Measurements from ENCODE around the gene SDK1.

SDK1 gene

DNA sequence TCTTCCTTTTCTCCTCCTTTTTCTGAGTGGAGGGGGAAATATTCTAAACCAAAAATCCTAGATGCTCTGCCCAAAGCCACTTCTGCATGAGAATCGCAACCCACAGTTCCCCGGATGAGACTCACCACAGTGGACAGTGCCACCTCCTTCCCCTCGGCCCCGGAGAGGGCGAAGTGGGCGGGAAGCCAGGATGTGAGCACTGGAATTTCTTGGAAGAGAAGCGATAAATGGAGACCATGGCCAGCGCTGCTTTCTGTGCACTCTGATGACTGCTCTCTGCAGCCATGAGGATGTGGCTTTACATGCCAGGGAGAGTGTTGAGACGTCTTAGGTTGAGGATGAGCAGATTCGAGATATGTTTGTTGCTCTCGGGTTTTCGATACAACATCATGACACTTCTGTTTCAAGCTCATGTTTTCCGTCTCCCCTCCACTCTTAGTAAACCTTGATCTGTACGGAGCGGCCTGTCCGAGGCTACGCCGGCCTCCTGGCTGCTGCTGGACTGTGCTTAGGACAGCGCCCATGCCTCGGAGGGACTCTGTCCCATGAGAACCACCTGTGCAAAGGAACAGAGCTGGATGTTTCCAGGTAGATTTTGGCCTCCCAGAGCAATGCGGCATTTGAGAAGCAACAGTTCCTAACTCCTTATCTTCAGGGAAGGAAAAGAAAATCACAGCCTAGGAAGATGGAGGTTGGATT, 966.4 kb downstream of the SDK1 start:
- DNase-seq = no peak

DNA sequence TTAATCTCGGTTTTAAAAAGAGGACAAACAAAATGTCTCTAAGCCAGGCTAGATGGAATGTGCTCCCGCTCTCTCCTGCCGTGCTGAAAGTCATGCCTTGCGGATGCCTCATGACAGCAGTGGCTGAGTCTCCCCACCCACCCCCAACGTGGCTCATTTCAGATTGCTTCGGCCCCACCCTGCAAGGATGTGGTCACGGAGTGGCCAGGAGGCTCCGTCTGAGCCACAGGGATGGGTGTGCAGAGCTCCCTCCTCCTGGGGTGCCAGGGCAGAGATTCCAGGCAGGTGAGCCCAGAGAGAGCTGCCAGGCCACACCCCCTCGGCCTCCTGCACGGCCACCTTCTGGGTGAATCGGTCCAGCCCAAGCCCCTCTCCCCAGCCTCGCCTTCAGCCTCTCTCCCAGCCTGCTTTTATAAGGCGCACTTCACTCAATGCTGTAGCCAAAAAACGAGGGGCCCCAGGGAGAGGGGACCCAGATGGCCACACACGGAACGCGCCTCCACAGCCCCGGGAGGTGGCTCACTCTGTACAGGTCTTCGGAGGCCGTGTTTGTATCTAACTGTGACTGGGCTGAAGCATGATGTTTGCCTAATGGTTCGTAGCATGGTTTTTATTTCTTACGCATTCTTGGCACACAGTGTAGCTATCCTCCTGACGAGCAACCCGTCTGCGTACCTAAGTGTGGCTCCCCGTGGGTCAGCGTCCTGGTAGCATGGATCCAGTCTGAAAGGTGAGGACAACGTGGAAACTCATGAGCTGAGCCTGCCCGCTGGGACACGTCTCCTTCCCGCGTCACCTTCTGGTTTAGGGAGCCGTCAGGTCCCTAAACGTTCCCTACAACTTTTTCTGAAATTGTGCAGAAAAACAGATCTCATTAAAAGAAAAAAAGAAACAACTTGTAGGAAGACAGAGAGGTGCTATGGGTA, 967.3 kb downstream of the SDK1 start:
- no peak for DNase-seq

DNA sequence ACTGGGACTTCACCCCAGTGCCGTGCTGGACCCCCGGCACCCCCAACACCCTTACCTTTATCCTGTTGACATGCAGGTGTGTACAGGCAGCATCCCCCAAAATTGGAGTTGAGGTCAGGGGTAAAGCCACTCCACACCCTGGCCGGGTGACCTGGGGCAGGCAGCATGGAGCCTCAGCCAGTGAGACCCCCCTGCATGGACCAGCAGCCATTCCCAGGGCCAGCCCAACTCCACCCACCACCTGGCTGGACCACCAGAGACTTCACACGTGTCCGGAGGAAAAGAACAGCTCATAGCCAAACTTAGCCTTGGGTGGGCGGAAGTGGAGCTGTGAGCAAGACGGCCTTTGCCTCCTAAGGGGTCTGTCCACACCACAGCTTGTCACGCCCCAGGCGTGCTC, 968.0 kb downstream of the SDK1 start:
- no peak for DNase-seq

DNA sequence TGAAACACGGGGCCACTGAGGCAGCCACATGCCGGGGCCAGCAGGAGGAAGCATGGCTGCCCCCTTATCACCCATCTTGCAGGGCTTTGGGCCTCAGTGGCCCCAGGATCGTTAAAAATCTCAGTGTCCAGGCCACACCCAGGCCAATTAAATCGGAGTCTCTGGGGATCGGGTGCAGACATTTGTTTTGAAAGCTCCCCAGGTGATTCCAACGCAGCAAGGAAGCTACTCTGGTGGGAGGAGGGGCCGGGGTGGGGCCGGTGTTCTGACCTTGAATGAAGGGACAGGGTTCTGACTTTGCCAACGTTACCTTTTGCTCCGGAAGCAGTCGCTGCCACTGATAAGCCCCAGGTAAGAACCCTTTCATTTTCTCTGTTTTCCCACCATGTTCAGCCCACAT, 968.7 kb downstream of the SDK1 start:
- DNase-seq = no peak

DNA sequence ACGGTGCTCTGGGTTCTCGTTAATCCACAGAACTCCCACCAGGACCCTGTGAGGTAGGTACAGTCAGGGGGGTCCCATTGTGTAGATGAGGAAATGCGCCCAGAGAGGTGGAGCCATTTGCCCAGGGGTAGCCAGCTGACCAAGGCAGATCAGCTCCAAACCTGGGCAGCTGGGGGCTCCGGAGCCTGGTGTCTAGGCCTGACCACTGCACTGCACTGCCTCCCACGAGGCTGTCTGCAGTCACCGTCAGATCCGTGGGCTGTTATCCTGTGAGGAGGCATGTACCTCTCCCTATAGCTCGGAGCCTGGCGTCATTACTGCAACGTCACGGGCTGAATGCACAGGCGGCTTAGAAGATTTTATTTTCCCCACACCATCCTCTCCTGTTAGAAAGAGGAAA, 969.2 kb downstream of the SDK1 start:
- no peak for DNase-seq

DNA sequence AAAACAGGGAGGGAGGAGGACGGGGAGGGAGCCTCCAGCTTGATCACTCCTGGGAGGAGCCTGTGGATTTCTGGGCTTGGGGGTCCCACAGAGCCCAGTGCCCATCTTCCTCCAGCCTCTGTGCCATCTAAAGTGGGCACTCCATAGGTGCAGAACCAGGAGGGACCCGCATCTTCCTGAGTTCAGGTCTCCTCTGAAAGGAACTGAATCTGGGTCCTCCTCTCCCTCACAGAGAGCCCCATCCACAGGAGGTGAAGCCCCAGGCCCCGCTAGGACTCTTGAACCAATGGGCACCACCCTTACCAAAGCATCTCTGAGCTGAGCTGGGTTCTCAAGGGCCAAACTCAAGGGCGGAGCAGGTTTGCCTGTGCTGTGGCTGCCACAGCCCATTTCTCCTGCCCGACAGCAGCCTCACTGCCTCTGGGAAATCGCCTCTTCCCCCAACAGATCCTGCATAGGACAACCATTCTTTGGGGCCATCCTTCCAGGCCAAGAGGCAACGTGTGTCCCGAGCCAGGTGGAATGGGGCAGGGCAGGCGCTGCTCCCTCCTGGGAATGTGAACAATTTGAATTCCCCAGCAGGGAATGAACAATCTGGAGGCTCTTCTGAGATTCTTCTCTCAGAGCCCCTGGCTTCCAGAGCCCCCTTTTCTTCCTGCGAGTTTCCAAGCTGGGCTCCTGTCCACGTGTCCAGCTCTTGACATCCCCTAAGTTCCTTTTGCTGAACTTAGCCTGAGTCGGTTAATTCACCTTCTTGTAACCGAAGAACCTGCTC, 970.1 kb downstream of the SDK1 start:
- no peak for DNase-seq

DNA sequence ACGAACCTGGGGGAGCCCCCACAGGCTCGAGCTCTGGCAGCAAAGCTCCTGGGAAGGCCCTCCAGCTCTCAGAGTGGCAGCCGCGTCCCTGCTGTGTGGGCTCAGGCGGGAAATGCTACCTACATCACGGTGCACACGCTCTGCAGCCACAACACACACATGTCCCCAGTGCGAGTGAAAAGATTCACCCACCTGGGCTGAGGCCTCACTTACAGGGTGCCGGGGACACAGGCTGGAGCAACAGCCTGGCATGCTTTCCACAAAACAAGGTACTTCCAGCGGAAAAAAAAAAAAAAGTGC, 970.6 kb downstream of the SDK1 start:
- no peak for DNase-seq

DNA sequence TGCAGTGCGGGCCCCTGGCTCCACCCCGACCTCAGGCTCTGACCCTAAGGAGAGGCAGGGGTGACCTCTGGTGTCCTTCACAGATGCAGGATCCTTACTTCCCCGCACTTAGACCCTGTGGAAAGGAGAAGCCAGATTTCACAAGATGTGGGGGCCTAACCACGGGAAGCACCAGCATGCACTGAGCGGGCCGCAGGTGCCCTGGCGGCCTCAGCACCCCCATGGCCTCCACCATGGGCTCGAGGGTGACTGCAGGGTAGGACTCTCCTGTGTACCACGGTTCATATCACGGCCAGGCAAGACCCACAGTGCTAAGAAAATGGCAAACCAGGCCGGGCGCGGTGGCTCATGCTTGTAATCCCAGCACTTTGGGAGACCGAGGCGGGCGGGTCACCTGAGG, 971.1 kb downstream of the SDK1 start:
- no peak for DNase-seq

DNA sequence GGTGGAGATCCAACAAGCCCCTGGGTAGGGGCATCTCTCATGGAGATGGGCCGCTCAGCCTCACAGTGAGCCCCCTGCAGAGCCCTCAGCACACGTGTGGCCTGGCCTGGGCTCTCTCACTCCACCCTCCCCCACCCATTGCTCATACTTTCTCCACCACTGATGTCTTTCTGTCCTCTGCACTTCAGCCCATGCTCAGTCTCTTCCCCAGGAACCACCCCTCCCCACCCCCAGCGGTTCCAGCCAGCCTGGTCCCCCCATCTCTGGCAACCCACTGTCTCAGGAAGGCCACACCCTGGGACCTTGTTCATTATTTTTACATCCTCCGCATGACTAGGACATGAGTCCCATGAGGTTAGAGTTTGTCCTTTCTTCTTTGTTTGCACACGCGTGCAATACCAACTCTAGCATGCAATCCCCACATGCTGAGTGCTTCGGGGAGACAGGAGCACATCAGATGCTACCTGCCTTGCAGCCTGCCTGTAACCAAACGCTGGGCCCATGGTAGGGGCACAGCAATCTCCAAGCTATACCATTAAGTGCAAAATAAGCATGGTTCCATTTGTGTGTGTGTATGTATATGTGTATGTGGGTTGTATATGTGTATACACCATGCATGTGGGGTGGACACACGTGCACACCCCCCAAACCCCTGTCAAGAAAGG, 972.6 kb downstream of the SDK1 start:
- no peak for DNase-seq

DNA sequence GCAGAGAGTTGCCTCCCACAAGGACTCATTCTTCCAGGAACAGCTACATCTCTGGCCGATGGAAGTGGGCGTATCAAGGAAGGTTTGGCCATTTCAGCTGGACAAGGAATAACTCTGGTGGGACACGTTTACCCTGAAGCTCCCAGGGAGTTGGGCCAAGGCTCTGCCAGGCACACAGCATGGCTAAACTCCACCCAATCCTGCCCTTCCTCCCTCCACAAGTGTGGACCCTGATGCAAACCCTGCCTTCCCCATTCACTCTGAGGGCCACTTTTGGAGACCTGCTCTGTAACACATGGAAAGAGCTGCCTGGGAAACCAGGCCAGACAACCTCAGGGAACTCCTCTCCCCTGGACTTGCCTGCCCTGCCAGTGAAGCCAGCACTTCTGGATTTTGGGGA, 973.2 kb downstream of the SDK1 start:
- no peak for DNase-seq

DNA sequence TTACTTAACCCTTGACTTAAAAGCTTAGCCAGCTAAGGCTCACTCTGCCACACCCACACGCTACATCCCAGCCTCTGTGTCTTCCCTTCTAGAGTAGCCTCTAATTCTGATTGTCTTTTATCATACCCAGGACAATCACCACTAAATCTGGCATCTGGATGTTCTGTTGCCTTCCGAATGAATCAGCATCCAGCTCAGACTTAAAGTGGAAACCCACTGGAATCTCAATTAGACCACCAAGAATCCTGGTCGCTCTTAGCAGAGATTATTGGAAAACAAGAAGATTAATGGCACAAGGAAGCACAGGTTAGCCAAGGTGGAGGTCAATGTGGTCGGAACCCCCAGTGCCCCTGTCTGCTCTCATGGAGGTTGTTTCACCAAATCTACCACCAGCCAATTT, 976.9 kb downstream of the SDK1 start:
- DNase-seq = no peak

DNA sequence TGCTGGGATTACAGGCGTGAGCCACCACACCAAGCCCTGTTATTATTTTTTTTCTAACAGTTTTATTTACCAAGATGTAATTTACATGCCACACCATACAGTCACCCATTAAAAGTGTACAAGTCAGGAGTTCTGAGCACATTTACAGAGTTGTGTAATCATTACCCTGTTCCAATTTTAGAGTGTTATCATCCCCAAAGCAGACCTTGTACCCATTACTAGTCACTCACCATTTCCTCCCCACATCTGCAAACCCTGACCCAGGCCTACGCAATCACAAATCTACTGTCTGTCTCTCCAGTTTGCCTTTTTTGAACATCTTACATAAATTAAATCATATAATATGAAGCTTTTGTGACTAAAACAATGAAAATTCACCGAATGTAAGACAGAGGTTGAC, 978.2 kb downstream of the SDK1 start:
- DNase-seq = no peak

DNA sequence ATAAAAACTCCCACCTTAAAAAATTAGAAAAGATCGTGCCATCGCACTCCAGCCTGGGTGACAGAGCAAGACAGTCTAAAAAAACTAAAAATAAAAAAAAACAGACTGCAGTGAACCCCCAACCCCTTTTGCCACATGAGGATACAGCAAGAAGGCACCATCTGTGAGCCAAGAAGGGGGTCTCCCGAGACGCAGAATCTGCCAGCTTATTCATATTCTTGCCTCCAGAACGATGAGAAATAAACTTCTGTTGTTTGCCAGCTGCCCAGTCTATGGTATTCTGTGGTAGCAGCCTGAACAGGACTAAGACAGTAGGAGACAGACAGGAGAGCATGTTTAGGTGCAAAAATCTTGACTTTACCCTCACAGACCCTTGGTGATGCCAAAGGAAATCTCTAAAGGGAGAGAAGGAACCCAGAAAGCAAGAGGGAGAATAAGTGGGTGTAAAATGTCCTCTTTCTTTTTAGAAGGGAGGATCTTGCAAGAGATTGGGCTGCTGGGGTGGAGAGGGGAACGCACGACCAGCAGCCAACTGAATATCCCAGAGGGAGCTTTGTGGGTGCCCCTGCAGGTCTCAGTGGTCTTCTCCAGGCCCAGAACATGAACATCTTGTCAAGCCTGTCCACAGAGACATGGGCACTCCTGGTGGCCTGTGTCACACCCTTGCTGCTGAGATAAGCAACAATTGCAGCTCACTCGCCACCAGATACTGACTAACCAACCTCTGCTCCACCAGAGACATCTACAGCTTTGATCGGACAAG, 980.4 kb downstream of the SDK1 start:
- DNase-seq = no peak

DNA sequence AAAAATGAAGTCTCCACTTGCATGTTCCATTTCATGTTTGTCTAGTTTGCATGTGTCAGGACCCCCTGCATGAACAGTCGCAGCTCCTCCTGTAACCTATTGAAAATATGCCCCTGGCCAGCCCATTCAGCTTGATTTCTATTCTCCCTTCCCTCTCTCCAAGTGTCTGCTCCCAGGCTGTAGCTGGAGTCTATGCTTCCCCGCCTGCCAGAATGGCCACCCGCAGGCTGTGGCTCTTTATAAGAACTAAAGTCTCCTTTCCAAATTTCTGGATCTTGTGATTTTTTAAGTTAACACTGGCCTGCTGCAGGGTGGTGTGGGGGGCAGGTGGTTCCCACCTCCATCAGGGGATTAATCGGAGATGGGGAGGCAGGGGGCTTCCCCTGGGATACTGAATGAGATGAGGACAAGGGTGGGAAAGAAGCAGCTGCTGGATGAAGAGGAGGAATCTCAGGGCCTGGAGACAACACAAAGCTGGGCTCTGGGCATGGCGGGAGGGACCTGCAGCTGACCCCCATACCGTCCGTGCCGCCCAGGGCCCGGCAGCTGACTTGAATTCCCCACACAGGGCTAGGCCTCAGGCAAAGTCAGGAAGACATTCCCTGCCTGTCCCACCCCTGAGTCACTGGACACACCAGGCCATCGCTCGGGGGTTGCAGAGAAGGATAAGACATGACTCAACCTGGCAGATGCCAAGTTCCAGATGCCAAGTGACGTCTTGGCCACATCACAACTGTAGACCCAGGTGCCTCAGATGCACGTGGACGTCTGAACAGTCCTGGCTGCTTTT, 981.6 kb downstream of the SDK1 start:
- DNase-seq = no peak

DNA sequence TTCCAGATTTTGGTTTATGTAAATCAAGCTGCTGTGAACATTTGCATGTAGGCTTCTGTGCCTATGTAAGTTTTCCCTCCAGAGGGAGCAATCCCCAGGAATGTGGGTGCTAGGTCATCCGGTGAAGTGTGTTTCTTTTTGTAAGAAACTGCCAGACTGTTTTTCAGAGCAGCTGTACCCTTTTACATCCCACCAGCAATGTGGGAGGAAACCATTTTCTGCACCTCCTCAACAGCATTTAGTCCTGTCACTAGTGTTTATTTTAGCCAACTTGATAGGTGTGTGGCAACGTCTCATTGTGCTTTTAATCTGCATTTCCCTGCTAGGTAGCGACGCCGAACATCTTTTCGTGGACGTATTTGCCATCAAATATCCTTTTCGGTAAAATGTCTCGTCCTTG, 985.3 kb downstream of the SDK1 start:
- no peak for DNase-seq

DNA sequence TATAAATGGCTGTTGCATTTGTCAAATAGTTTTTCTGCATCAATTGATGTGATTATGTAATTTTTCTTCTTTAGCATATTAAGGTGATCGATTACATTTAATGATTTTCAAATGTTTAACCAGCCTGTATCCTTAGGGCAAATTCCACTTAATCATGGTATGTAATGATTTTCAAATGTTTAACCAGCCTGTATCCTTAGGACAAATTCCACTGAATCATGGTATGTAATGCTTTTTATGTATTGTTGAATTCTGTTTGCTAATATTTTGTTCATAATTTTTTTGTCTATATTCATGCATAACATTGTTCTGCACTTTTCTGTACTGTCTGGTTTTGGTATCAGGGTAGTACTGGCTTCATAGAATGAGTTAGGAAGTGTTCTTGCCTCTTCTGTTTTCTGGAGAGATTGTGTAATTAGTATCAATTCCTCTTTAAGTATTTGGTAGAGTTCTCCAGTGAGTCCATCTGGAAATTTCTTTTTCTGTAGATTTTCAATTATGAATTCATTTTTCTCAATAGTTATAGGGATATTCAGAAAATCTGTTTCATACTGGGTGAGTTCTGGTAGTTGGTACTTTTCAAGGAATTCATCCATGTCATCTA, 987.8 kb downstream of the SDK1 start:
- peak in 1 of 2 donors; percentile 3 for DNase-seq

DNA sequence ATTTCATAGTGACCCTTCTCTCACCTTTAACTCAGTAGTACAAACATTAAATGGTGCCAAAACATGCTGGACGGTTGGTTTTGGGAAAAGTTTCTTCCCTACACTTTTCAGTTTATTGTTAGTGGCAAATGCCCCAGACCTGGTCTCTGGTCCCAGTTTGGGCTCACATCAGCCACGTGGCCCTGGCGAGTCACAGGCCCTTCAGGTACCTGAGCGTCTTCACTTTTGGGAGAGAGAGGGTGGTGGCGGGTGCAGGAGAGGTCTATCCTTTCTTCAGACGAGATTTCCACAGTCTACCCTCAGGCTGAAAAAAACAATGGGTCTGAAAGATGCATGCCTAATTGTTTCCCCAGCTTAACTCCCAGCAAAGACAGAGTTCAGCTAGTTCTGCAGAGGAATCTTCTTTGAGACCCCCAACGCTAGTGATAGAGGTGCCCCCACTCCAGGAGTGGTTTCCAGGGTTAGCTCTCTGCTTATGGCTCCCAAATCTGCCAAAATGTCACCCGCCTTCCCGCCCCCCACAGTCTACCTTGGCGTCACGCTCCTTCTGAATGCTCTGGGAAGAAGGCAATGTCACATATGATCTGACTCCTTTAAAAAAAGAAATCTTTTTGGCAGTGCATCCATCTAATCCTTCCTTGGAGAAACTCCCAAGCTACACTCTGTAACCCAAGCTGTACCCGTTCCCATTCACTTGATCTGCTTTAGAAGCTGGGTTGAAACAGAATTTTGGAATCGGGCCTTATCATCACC, 996.3 kb downstream of the SDK1 start:
- DNase-seq = no peak

DNA sequence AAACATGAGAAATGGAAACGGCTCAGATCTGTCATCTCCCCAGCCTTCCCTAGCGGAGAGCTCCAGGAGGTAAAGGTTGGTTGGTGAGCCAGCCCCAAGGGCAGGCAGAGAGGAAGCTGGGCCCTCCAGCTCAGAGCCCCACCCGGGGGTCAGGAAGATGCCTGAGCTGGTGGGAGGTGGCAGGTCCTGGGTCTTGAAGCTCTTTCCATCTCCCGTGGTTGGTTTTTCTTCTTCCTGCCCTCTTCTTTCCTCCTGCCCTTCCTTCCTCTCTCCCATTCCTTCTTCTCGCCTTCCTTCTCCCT, 996.8 kb downstream of the SDK1 start:
- no peak for DNase-seq

DNA sequence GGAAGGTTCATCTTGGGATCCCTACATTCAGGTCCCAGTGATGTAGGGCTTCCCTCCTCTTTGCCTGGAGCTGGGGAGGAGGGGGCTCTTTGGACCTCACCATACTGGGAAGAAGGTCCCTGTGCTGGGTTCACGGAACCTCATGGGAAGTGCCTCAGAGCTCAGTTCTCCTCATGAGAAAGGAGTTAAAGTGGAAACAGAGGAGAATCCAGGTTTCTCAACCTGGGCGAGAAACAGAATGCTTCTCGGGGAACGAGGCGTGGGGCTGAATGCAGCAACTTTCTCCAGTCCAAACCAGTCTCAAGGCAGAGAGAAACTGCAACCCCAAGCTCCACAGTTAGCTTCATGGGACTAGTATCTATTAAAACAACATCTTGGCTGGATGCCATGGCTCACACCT, 998.4 kb downstream of the SDK1 start:
- DNase-seq = no peak

DNA sequence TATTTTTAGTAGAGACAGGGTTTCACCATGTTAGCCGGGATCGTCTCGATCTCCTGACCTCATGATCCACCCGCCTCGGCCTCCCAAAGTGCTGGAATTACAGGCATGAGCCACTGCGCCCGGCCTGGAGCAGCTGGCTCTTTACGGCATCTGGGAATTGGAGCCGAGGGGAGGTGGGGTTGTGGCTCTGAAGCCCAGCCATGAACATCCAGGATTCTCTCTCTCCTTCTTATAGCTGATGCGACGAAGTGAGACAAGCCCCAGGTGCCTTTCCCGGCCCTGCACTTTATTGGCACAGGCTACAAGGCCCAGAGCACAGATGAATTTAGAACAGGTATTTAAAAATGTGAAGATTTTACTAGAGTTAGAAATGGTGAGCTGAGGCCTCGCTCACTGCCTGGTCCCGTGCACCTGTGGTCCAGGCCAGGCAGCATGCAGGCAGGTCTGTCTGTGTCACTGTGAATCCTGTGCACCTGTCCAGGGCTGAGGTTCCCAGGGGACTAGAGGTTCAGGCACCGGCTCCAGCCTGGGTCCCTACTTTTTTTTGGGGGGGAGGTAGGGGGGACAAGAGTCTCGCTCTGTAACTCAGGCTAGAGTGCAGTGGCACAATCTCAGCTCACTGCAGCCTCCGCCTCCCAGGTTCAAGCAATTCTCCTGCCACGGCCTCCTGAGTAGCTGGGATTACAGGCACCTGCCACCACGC, 1001.3 kb downstream of the SDK1 start:
- DNase-seq = no peak

Measured in hippocampal formation (tissue), 2 donors.